Neuronal stem cell (in vitro differentiated cells): Measurements from ENCODE around the gene WWOX. TPM values are rescaled to one million over a fixed set of nuclear protein-coding genes. Genes with fewer than 3 reads are reported as not detected.

Source experiments
- DNase-seq: peaks from one replicate; pipeline ENCODE4 v3.0.0-alpha.2; 2013; ENCODE audit warnings: low spot score
- H2AFZ ChIP-seq: one replicate; pipeline ENCODE4 v1.6.1; 2013; ENCODE audit warnings: mild to moderate bottlenecking, low read length, inconsistent platforms
- H2AK5ac ChIP-seq: 2 replicates; pipeline ENCODE4 v1.6.1; 2013; ENCODE audit warnings: low read depth, mild to moderate bottlenecking, inconsistent platforms, low read length, moderate library complexity, mixed read lengths
- H2BK120ac ChIP-seq: 2 replicates; pipeline ENCODE4 v1.6.1; 2013; ENCODE audit warnings: low read depth, mild to moderate bottlenecking, inconsistent platforms, low read length, moderate library complexity, mixed read lengths
- H2BK12ac ChIP-seq: one replicate; pipeline ENCODE4 v1.6.1; 2013; ENCODE audit warnings: low read length, inconsistent platforms
- H2BK15ac ChIP-seq: 2 replicates; pipeline ENCODE4 v1.6.1; 2013; ENCODE audit warnings: mild to moderate bottlenecking, low read length, inconsistent platforms, mixed read lengths
- H2BK5ac ChIP-seq: one replicate; pipeline ENCODE4 v1.6.1; 2013; ENCODE audit warnings: inconsistent platforms, mild to moderate bottlenecking, low read length, moderate library complexity
- H3K14ac ChIP-seq: one replicate; pipeline ENCODE4 v1.6.1; 2013; ENCODE audit warnings: low read length, inconsistent platforms
- H3K18ac ChIP-seq: 2 replicates; pipeline ENCODE4 v1.6.1; 2013; ENCODE audit warnings: low read length, inconsistent platforms
- H3K23ac ChIP-seq: 2 replicates; pipeline ENCODE4 v1.6.1; 2013; ENCODE audit warnings: low read depth, mild to moderate bottlenecking, mixed read lengths, low read length, inconsistent platforms; ENCODE audit not compliant: poor library complexity
- H3K27ac ChIP-seq: replicated peaks from 3 replicates; pipeline ENCODE4 v1.5.1; 2013; ENCODE audit warnings: low read length, inconsistent platforms
- H3K27me3 ChIP-seq, 3 experiments: 2 replicates each; pipeline ENCODE4 v1.6.1; 2013; ENCODE audit warnings: low read length in 3 of 3, mild to moderate bottlenecking in 2 of 3, inconsistent platforms in 1 of 3, low read depth in 1 of 3, mixed read lengths in 1 of 3, moderate library complexity in 1 of 3; ENCODE audit not compliant: control insufficient read depth in 3 of 3, insufficient read depth in 3 of 3
- H3K36me3 ChIP-seq, 2 donors: replicated peaks in 1 of 2; 2 replicates each; pipeline ENCODE4 v1.6.1; 2013; ENCODE audit warnings: low read length in 2 of 2; ENCODE audit not compliant: control insufficient read depth in 2 of 2, insufficient read depth in 2 of 2
- H3K4ac ChIP-seq: 2 replicates; pipeline ENCODE4 v1.6.1; 2013; ENCODE audit warnings: inconsistent platforms, mild to moderate bottlenecking, low read length, moderate library complexity
- H3K4me1 ChIP-seq, 2 donors: 1 replicate in 1 of 2; 2 replicates in 1 of 2; pipeline ENCODE4 v1.6.1; 2013; ENCODE audit warnings: low read length in 2 of 2, low read depth in 1 of 2; ENCODE audit not compliant: control insufficient read depth in 2 of 2, insufficient read depth in 1 of 2
- H3K4me2 ChIP-seq: one replicate; pipeline ENCODE4 v1.6.1; 2013; ENCODE audit warnings: mild to moderate bottlenecking, low read length, inconsistent platforms; ENCODE audit not compliant: insufficient read depth, poor library complexity, severe bottlenecking
- H3K4me3 ChIP-seq, 2 donors: 2 replicates each; pipeline ENCODE4 v1.5.1; 2013; ENCODE audit warnings: low read length in 2 of 2, mild to moderate bottlenecking in 2 of 2, inconsistent platforms in 1 of 2, moderate library complexity in 1 of 2
- H3K79me1 ChIP-seq: one replicate; pipeline ENCODE4 v1.6.1; 2013; ENCODE audit warnings: low read depth, mild to moderate bottlenecking, inconsistent platforms, low read length, moderate library complexity
- H3K9ac ChIP-seq: one replicate; pipeline ENCODE4 v1.6.1; 2013; ENCODE audit warnings: mild to moderate bottlenecking, low read depth, low read length, inconsistent platforms; ENCODE audit not compliant: poor library complexity
- H3K9me3 ChIP-seq, 2 donors: replicated peaks in 1 of 2; 2 replicates each; pipeline versions ENCODE3 to v1.6.1; 2013; ENCODE audit warnings: low read length in 2 of 2, mild to moderate bottlenecking in 2 of 2, inconsistent platforms in 1 of 2, low read depth in 1 of 2, mixed read lengths in 1 of 2, moderate library complexity in 1 of 2; ENCODE audit not compliant: control insufficient read depth in 2 of 2, insufficient read depth in 1 of 2
- H4K8ac ChIP-seq: one replicate; pipeline ENCODE4 v1.6.1; 2013; ENCODE audit warnings: low read depth, mild to moderate bottlenecking, inconsistent platforms, low read length, moderate library complexity
- H4K91ac ChIP-seq: one replicate; pipeline ENCODE4 v1.6.1; 2013; ENCODE audit warnings: low read length, low read depth, mild to moderate bottlenecking, inconsistent platforms; ENCODE audit not compliant: poor library complexity
- WGBS, 2 donors: extraction: QIAGEN DNeasy Blood & Tissue Kit; methylation state at CpG; one replicate each; pipeline ENCODE4 v1.1.7; 2013; ENCODE audit warnings: missing lambda C conversion rate in 2 of 2, mixed read lengths in 1 of 2; ENCODE audit not compliant: insufficient read length in 2 of 2, insufficient replicate concordance in 1 of 2; ENCODE audit errors: extremely low coverage in 2 of 2; 5-methylcytosine and 5-hydroxymethylcytosine counted together
- polyA plus RNA-seq, 2 experiments: library from polyadenylated mRNA; stranded (reverse); fragments of 200-250 nt; gene quantifications; one replicate each; pipeline ENCODE4 v1.2.3, GENCODE V29; 2013

Gene WWOX
- polyA plus RNA-seq (2013, experiment 1 of 2) = 29.3 TPM
- 28.6 TPM for polyA plus RNA-seq (2013, experiment 2 of 2)

GRCh38 chr16:78099271-78100111 lies at the start of gene WWOX:
WWOX (plus strand) TSS chr16:78099654.
- H4K91ac ChIP-seq = no peak within 1 kb of the TSS
- peak within 1 kb of the TSS; percentile 43 for H3K4ac ChIP-seq
- H3K4me3 ChIP-seq = peak within 1 kb of the TSS; percentile 93 to 94
- H3K27me3 ChIP-seq = no peaks in the 10 kb centered on the region
- H2AFZ ChIP-seq = peak within 1 kb of the TSS; percentile 100
- H2BK120ac ChIP-seq = no peak within 1 kb of the TSS
- no CpG with 5 or more reads among the region's 84 CpGs for WGBS, 2 donors
- peak within 1 kb of the TSS; percentile 25 for H2BK12ac ChIP-seq
- peak within 1 kb of the TSS; percentile 47 for H2AK5ac ChIP-seq
- peak within 1 kb of the TSS; percentile 89 for H3K23ac ChIP-seq
- H3K4me2 ChIP-seq = peak within 1 kb of the TSS; percentile 90
- peak within 1 kb of the TSS; percentile 94 for H4K8ac ChIP-seq
- H3K9ac ChIP-seq = peak within 1 kb of the TSS; percentile 91
- H3K79me1 ChIP-seq = no peaks in the 10 kb centered on the region
- H3K9me3 ChIP-seq = peaks cover 0 to 3% of the 10 kb centered on the region in 2 donors
- H3K36me3 ChIP-seq = peaks cover 0 to 4% of the 10 kb centered on the region in 2 donors
- peak within 1 kb of the TSS; percentile 79 for H3K27ac ChIP-seq
- H2BK15ac ChIP-seq = peak within 1 kb of the TSS; percentile 63
- peak within 1 kb of the TSS; percentile 95 for H3K14ac ChIP-seq
- peak within 1 kb of the TSS; percentile 99 for H3K18ac ChIP-seq
- H2BK5ac ChIP-seq = peak within 1 kb of the TSS; percentile 82
- peaks cover 0 to 2% of the 10 kb centered on the region in 2 donors for H3K4me1 ChIP-seq
- DNase-seq = peak; percentile 95

GRCh38 chr16:78050734-78051400 lies 48.6 kb upstream of the WWOX start:
- Histone ChIP-seq H3K4me2 (no peak overlapping the region), H3K4me3 (no peak overlapping the region), H2BK15ac (no peak overlapping the region), H3K9ac (no peak overlapping the region), H3K9me3 (no peaks in the 10 kb centered on the region), H4K91ac (no peak overlapping the region), H3K4ac (no peak overlapping the region), H3K4me1 (no peaks in the 10 kb centered on the region), H3K79me1 (no peaks in the 10 kb centered on the region), H3K18ac (no peak overlapping the region), H3K23ac (no peak overlapping the region), H4K8ac (no peak overlapping the region), H2BK5ac (no peak overlapping the region), H3K27ac (no peak overlapping the region), H2AFZ (no peak overlapping the region), H3K36me3 (no peaks in the 10 kb centered on the region), H2AK5ac (no peak overlapping the region), H3K27me3 (peaks cover 0 to 25% (median 0%) of the 10 kb centered on the region in 3 experiments), H2BK12ac (no peak overlapping the region), H2BK120ac (no peak overlapping the region), H3K14ac (no peak overlapping the region)
- WGBS, 2 donors = no CpG with 5 or more reads among the region's 2 CpGs
- no peak for DNase-seq

GRCh38 chr16:78057803-78058564 lies 41.5 kb upstream of the WWOX start:
- H4K8ac ChIP-seq = no peak overlapping the region
- no peak overlapping the region for H2BK120ac ChIP-seq
- no peak overlapping the region for H2BK15ac ChIP-seq
- WGBS, 2 donors = no CpG with 5 or more reads among the region's 9 CpGs
- no peak overlapping the region for H2BK5ac ChIP-seq
- no peak overlapping the region for H3K4ac ChIP-seq
- no peaks in the 10 kb centered on the region for H3K79me1 ChIP-seq
- no peak overlapping the region for H2AFZ ChIP-seq
- no peak overlapping the region for H2AK5ac ChIP-seq
- no peaks in the 10 kb centered on the region for H3K9me3 ChIP-seq
- no peaks in the 10 kb centered on the region for H3K4me1 ChIP-seq
- H3K27me3 ChIP-seq = peaks cover 0 to 18% (median 0%) of the 10 kb centered on the region in 3 experiments
- H3K18ac ChIP-seq = no peak overlapping the region
- no peak overlapping the region for H3K9ac ChIP-seq
- no peak overlapping the region for H3K27ac ChIP-seq
- no peak overlapping the region for H4K91ac ChIP-seq
- no peak overlapping the region for H2BK12ac ChIP-seq
- H3K4me3 ChIP-seq = no peak overlapping the region
- no peak overlapping the region for H3K4me2 ChIP-seq
- H3K14ac ChIP-seq = no peak overlapping the region
- DNase-seq = no peak
- no peak overlapping the region for H3K23ac ChIP-seq
- H3K36me3 ChIP-seq = no peaks in the 10 kb centered on the region
